B cell (primary cell): ENCODE data around the gene MRTFA. TPM values are rescaled to one million over a fixed set of nuclear protein-coding genes. Genes with fewer than 3 reads are reported as not detected.

ENCODE experiments used
- ATAC-seq: fragments of 200-7000 bp; cut with Tn5 transposase; one replicate; pipeline ENCODE4 v1.10.0; 2021; ENCODE audit warnings: low read depth, mild to moderate bottlenecking, moderate number of reproducible peaks, moderate library complexity
- CTCF ChIA-PET: fragments of 350-600 bp; sonication (Branson Sonifier 250); formaldehyde crosslinking; loops from one replicate; lab custom pipeline; 2021; ENCODE audit warnings: antibody characterized with exemption, inconsistent platforms; lab: Charles Lee
- POLR2A ChIA-PET: fragments of 350-600 bp; sonication (Branson Sonifier 250); formaldehyde crosslinking; loops from one replicate; lab custom pipeline; 2021; ENCODE audit warnings: antibody characterized with exemption; lab: Charles Lee
- DNase-seq: peaks from one replicate; pipeline ENCODE4 v3.0.0; 2013
- H2AFZ ChIP-seq: 2 replicates; pipeline ENCODE4 v1.6.1; 2012; ENCODE audit warnings: mild to moderate bottlenecking, low read depth, low read length; ENCODE audit not compliant: insufficient read depth, poor library complexity, severe bottlenecking
- H3K27ac ChIP-seq, 2 donors: 1 replicate in 1 of 2; 2 replicates in 1 of 2; pipeline ENCODE4 v1.5.1; 2012 to 2013; ENCODE audit warnings: low read length in 2 of 2, mild to moderate bottlenecking in 2 of 2, moderate library complexity in 1 of 2
- H3K27me3 ChIP-seq, 4 experiments: fragments of 200-600 bp in 1 of 4; sonication (generic) in 1 of 4; replicated peaks in 1 of 4; 1 replicate in 2 of 4; 2 replicates in 2 of 4; pipeline versions ENCODE4 v1.6.1 to v1.7.0; 2013 to 2016; ENCODE audit warnings: low read length in 3 of 4, mild to moderate bottlenecking in 2 of 4, mixed read lengths in 1 of 4, moderate library complexity in 1 of 4; ENCODE audit not compliant: insufficient read depth in 4 of 4, control insufficient read depth in 3 of 4; ENCODE audit errors: control extremely low read depth in 1 of 4
- H3K36me3 ChIP-seq, 2 experiments: replicated peaks in 1 of 2; 1 replicate in 1 of 2; 2 replicates in 1 of 2; pipeline versions ENCODE4 v1.6.1 to v1.7.1; 2013; ENCODE audit warnings: low read length in 1 of 2; ENCODE audit not compliant: insufficient read depth in 2 of 2, control insufficient read depth in 1 of 2; ENCODE audit errors: control extremely low read depth in 1 of 2, extremely low read depth in 1 of 2
- H3K4me1 ChIP-seq, 2 donors: fragments of 200-600 bp in 1 of 2; sonication (generic) in 1 of 2; 1 replicate in 1 of 2; 2 replicates in 1 of 2; pipeline versions ENCODE4 v1.5.1 to v1.6.1; 2013 to 2017; ENCODE audit warnings: low read length in 2 of 2; ENCODE audit not compliant: control insufficient read depth in 2 of 2, insufficient read depth in 2 of 2
- H3K4me2 ChIP-seq: replicated peaks from 2 replicates; pipeline ENCODE3; 2012; ENCODE audit warnings: mild to moderate bottlenecking, low read depth, low read length; ENCODE audit not compliant: poor library complexity, severe bottlenecking
- H3K4me3 ChIP-seq, 5 experiments: fragments of 200-600 bp in 1 of 5; sonication (generic) in 1 of 5; 1 replicate in 3 of 5; 2 replicates in 2 of 5; pipeline versions ENCODE4 v1.5.1 to v1.7.0; 2011 to 2016; ENCODE audit warnings: low read length in 4 of 5, mild to moderate bottlenecking in 4 of 5, low read depth in 2 of 5, control low read depth in 1 of 5, moderate library complexity in 1 of 5; ENCODE audit not compliant: insufficient read depth in 1 of 5; ENCODE audit errors: control extremely low read depth in 1 of 5, extremely low read depth in 1 of 5
- H3K79me2 ChIP-seq: fragments of 200-600 bp; sonication (generic); one replicate; pipeline ENCODE4 v1.6.0; 2016; ENCODE audit warnings: low read length; ENCODE audit not compliant: control insufficient read depth, insufficient read depth
- H3K9ac ChIP-seq: fragments of 200-600 bp; sonication (generic); 2 replicates; pipeline ENCODE4 v1.6.1; 2017; ENCODE audit warnings: mild to moderate bottlenecking, low read length, moderate library complexity
- H3K9me3 ChIP-seq, 3 donors: one replicate each; pipeline versions ENCODE4 v1.6.1 to v1.7.1; 2013; ENCODE audit warnings: low read length in 2 of 3; ENCODE audit not compliant: control insufficient read depth in 2 of 3, insufficient read depth in 1 of 3; ENCODE audit errors: control extremely low read depth in 1 of 3
- H4K20me1 ChIP-seq: 2 replicates; pipeline ENCODE4 v1.6.0; 2012; ENCODE audit warnings: mild to moderate bottlenecking, low read length; ENCODE audit not compliant: insufficient read depth, control insufficient read depth, poor library complexity, severe bottlenecking
- H3K27ac Mint-ChIP-seq: one replicate; pipeline ENCODE4 v1.8.0; 2021; ENCODE audit warnings: mixed read lengths
- H3K27me3 Mint-ChIP-seq: one replicate; pipeline ENCODE4 v1.8.0; 2021; ENCODE audit warnings: mixed read lengths
- H3K4me1 Mint-ChIP-seq: one replicate; pipeline ENCODE4 v1.8.0; 2021; ENCODE audit warnings: mixed read lengths
- H3K4me3 Mint-ChIP-seq: one replicate; pipeline ENCODE4 v1.8.0; 2021; ENCODE audit warnings: mixed read lengths
- H3K9me3 Mint-ChIP-seq: one replicate; pipeline ENCODE4 v1.8.0; 2022; ENCODE audit warnings: mixed read lengths; ENCODE audit not compliant: insufficient read depth
- CTCF ChIP-seq: fragments of 200-600 bp; IDR thresholded peaks from one replicate; pipeline ENCODE4 v1.8.0; 2022; ENCODE audit warnings: antibody characterized with exemption, mild to moderate bottlenecking
- EZH2 ChIP-seq: IDR thresholded peaks from 2 replicates; pipeline ENCODE4 v1.6.1; 2012; ENCODE audit warnings: borderline replicate concordance, low read depth, mild to moderate bottlenecking, moderate library complexity, low read length; ENCODE audit not compliant: insufficient read depth, poor library complexity, severe bottlenecking
- WGBS: methylation state at CpG from one replicate; pipeline ENCODE4 v1.1.5; 2013; ENCODE audit warnings: missing lambda C conversion rate; ENCODE audit not compliant: insufficient coverage; 5-methylcytosine and 5-hydroxymethylcytosine counted together
- intact Hi-C: fragments of 100-400 bp; cut with micrococcal nuclease; formaldehyde crosslinking; loops from one replicate; pipeline ENCODE4 v1.10.0; 2022
- polyA plus RNA-seq: library from polyadenylated mRNA; depleted of rRNA; stranded (reverse); fragments of >200 nt; gene quantifications from 2 replicates; pipeline ENCODE4 v1.2.3, GENCODE V29; 2012
- total RNA-seq, 2 donors: library from RNA; stranded (reverse); fragments of 120-200 nt in 1 of 2; gene quantifications; 1 replicate in 1 of 2; 2 replicates in 1 of 2; pipeline versions ENCODE4 v1.2.3 to v1.2.4, GENCODE V29; 2013 to 2022

The MRTFA gene
- total and polyA plus RNA-seq, 2 donors (not counting 1 experiment from before 2014, with no cell fraction given) = 28.9 to 82.6 TPM

DNA sequence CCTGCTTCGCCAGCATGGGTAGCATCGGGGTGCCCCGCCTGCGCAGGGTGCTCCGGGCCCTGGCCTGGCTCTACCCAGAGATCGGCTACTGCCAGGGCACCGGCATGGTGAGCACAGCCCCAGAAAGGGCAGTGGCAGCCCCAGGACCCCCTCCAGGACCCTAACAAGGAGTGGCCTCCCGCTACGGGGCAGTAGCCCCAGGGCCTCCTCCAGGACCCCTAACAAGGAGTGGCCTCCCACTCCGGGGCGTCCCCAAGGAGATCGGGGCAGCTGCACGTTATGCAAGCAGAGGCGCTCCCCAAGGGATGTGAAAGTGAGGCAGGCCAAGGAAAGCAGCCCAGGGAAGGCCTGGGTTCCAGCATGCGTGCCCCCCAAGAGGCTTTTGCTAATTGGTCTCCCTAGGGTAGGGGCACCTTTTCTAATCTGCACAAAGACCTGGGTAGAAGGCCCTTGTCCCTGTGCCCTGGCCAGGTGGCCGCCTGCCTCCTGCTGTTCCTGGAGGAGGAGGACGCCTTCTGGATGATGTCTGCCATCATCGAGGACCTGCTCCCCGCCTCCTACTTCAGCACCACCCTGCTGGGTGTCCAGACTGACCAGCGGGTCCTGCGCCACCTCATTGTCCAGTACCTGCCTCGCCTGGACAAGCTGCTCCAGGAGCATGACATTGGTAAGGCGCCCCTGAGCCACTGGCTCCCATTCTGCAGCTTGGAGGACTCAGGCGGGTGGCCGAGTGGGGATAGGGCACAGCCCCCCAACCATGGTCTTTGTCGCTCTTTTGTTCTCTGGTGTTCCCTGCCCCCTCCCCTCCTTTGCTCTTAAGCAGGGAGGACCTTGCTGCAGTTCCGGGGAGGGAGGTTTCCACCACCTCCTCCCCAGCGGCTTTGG lies 231.1 kb downstream of the MRTFA start:
- H3K4me2 ChIP-seq = no peak overlapping the region
- no peak overlapping the region for H3K27ac ChIP-seq
- H3K9ac ChIP-seq = no peak overlapping the region
- H3K27me3 Mint-ChIP-seq = no peaks in the 10 kb centered on the region
- no peaks in the 10 kb centered on the region for H3K9me3 Mint-ChIP-seq
- intact Hi-C loops = no loop called here
- no peak overlapping the region for H3K4me3 Mint-ChIP-seq
- no peak for TF ChIP-seq CTCF
- TF ChIP-seq EZH2 = no peak
- ATAC-seq (no peak), DNase-seq (no peak)
- no peak overlapping the region for H3K27ac Mint-ChIP-seq
- CTCF ChIA-PET = interaction anchor here (0.9 to 4.3 kb wide), 2 partner anchors 31 to 97 kb away, joined by 3 to 16 read pairs; no protein-coding TSS in a partner anchor
- no peaks in the 10 kb centered on the region for H3K27me3 ChIP-seq
- H3K9me3 ChIP-seq = no peaks in the 10 kb centered on the region
- POLR2A ChIA-PET = no interaction called here
- H3K4me1 ChIP-seq = peaks cover 28 to 29% of the 10 kb centered on the region in 2 donors
- peaks cover 0 to 86% of the 10 kb centered on the region in 2 experiments for H3K36me3 ChIP-seq
- WGBS = 96% methylated on average over 26 of the region's 28 CpGs
- H2AFZ ChIP-seq = no peak overlapping the region
- peaks cover 42% of the 10 kb centered on the region for H3K79me2 ChIP-seq
- H4K20me1 ChIP-seq = no peaks in the 10 kb centered on the region
- H3K4me1 Mint-ChIP-seq = peaks cover 32% of the 10 kb centered on the region
- no peak overlapping the region for H3K4me3 ChIP-seq
